Suprapubic skin (tissue), 3 donors: ENCODE measurements around the gene BPHL.

Experiments
- CTCF ChIP-seq, 2 donors: fragments of 200-600 bp in 1 of 2; fragments of 450-650 bp in 1 of 2; sonication (generic) in 1 of 2; IDR thresholded peaks; one replicate each; pipeline ENCODE4 v1.5.1; 2016 to 2019; ENCODE audit warnings: antibody characterized with exemption in 2 of 2, mild to moderate bottlenecking in 1 of 2, moderate library complexity in 1 of 2
- POLR2A ChIP-seq, 2 donors: fragments of 450-650 bp; IDR thresholded peaks; one replicate each; pipeline ENCODE4 v1.6.1; 2017; ENCODE audit warnings: antibody characterized with exemption in 2 of 2, mild to moderate bottlenecking in 2 of 2, moderate library complexity in 2 of 2

GRCh38 chr6:3125815-3126214 lies 7.3 kb downstream of the BPHL start:
- TF ChIP-seq CTCF (IDR thresholded peaks at IDR 0.05) = no peak
- no peak for TF ChIP-seq POLR2A (IDR thresholded peaks at IDR 0.05)
